Pulmonary artery endothelial cell (primary cell): Measurements from ENCODE around the gene TSPAN31. TPM values are rescaled to one million over a fixed set of nuclear protein-coding genes. Genes with fewer than 3 reads are reported as not detected.
"Not testable (repeated sequence)": the region's sequence is repeated elsewhere in the genome, so short reads cannot be mapped to it uniquely, and the experiment has no call there.

Experiments used
- DNase-seq: peaks from one replicate; pipeline ENCODE4 v3.0.0-alpha.2; 2011; ENCODE audit warnings: low read depth, low spot score
- total RNA-seq: library from RNA; depleted of rRNA; stranded (reverse); fragments of >200 nt; gene quantifications from 2 replicates; pipeline ENCODE4 v1.2.3, GENCODE V29; 2014

The TSPAN31 gene
- total RNA-seq, 1 donor from 2014 or later, result 48.0 TPM

GRCh38 chr12:57721846-57722608 lies 22.8 kb upstream of the TSPAN31 start:
- DNase-seq, result not testable (repeated sequence)

DNA sequence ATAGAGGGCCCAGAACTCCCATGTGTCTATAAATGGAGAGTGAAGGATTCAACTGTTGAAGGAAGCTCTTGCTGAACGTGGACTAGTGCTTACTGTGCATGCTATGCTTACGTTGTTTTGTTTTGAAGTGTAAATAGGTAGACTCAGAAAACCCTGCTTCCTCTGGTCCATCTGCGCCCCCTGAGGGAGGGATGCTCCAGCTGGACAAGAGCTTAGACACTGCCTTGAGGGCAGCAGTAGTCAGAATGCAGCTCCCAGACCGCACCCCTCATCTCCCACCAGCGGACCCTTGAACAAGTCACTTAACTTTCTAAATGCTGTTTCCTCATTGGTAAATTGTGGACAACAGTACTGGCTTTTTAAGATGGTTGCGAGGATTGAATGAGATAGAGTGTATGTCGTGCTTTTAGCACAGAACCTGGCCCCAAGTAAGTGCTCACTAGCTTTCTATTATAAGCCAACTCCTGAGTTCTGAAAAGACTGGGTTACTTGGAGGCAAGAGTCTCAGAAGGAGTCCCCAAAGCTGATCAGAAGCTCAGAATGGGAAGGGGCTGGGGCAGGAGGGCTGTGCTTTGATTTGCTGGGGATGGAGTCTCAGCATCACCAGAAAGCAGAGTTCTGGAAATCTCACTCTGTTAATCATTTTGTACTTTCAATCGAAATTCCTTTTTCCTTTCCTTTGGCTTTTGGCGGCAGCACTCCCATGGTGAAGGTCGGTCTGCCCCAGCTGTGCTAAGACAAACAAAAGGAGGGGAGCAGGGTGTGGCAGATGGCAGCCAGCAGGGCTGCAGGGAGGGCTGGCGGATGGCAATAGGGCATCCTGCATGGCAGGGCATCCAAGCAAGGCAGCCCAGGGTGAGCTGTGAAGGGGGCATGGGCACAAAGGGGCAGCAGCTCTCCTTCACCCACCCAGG lies 21.9 kb upstream of the TSPAN31 start:
- DNase-seq, result no peak

- no peak for DNase-seq
These were observed 21.2 kb upstream of the TSPAN31 start for GRCh38 chr12:57723630-57723962.

DNA sequence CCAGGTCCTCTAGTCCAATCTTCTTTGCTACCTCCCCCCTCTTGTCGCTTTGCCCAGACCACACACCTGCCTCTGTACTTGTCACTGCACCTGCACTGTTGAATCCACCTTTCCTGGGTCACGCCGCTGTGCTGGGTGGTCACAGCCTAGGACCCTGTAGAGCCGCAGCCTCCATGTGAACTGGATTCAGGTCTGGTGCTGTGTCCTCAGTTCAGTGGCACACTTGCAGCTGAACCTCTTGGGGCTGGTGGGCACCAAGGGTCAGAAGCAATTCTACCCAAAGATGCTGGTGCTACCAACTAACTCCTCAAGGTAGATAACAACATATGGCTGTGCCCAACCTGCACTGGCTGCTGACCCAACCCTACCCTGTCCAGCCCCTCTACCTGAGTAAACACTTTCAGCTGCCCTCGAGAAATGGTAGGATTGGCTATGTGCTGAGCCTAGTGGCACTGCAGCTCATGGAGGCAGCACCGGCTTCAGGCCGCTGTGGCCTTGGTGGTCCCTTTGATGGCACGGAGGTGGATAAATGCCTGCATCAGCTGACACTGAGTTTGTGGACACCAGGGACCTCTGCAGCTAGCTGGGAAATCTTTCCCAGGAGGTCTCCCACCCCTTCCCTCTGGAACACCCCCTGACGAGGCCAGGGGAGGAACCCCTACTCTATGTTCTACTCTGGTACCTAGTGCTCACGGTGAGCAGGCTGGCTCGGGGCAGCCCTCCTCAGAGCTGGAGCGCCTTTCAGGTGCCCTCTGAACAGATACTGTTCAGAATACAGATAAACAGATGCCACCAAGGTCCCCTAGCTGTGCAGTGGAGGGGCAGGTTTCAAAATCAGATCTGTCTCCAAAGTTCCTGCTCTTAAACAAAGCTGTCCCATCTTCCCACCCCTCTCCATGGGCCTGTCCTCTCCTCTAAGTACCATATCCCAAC lies 20.6 kb upstream of the TSPAN31 start:
- DNase-seq, result no peak

GRCh38 chr12:57724936-57725740 lies 19.7 kb upstream of the TSPAN31 start:
- no peak for DNase-seq

GRCh38 chr12:57725851-57726150 lies 19.0 kb upstream of the TSPAN31 start:
- DNase-seq, result no peak

- DNase-seq, result peak; percentile 59
These were observed 18.5 kb upstream of the TSPAN31 start for GRCh38 chr12:57726151-57726883.

DNA sequence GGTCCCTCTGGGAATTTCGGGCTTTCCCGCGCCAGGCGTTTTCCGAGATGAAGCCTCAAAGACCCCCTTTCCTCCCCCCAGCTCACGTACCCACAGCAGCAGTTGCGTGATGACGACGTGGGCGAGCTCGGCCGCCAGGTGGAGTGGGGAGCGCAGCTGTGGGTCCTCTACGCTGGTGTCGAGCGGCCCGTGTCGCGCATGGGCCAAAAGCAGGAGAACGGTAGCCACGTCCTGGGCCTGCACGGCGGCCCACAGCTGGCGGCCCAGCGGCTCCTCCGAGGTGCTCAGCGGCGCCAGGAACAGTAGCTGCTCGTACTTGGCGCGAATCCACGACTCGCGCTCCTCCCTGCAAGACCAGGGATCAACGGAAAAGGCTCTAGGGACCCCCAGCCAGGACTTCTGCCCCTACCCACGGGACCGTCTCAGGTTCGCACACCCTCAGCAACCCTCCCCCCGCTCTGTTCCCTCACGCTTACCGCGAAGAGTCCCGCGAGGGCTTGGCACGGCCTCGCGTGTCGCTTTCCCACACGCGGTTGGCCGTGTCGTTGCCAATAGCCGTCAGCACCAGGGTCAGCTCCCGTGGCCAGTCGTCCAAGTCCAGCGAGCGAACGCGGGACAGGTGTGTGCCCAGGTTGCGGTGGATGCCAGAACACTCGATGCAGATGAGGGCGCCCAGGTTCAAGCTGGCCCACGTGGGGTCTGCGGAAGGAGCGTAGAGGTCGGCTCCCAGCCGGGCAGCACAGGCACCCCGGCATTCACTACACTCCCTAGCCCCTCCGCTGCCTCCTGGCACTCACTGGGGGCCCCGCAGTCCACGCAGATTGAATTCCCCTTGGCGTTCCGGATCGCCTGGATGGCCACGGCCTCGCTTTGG lies 17.7 kb upstream of the TSPAN31 start:
- no peak for DNase-seq

GRCh38 chr12:57727758-57728395 lies 17.0 kb upstream of the TSPAN31 start:
- DNase-seq, result no peak

- no peak for DNase-seq
These were observed 15.5 kb upstream of the TSPAN31 start for GRCh38 chr12:57729321-57729844.

GRCh38 chr12:57730336-57731067 lies 14.3 kb upstream of the TSPAN31 start:
- DNase-seq, result no peak

GRCh38 chr12:57731411-57732080 lies 13.3 kb upstream of the TSPAN31 start:
- DNase-seq, result no peak

GRCh38 chr12:57732270-57732669 lies 12.6 kb upstream of the TSPAN31 start:
- no peak for DNase-seq

DNA sequence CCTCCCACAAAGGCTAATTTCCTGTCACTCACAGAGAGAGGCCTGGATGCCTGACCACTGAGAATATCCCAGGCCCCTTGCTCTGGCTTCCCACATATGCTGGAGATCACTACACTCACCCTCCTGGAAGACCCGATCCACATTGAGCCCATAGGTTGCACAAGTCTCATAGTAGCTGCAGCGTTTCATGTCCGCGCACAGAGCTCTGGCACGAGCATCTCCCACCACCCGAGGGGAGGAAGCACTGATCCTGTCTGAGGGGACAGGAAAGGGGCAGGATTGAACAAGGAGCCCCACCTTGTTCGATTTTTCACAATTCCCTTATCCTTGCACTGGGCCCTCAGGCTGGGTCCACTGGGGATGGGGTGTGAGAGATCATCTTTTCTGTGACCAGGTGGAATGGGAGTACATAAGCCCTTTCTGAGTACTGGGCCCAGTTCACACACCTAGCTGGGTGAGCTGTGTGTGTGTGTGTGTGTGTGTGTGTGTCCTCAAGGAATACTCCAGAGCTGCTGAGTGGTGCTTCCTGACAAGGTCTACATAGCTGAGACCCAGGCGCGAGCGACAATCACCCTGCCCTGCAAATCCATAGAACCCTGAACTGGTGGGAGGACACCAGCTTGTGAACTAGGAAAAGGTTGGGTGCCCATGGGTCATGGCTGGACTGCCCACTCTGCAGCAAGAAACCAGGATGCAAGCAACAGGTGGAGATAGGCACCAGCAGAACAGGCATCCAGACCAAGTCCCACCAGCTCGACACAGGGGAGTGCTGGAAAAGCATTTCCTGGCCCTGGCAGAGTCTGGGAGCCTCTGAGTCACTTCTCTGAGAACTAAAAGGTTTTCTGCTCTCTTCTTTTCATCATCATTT lies 11.9 kb upstream of the TSPAN31 start:
- no peak for DNase-seq

- no peak for DNase-seq
These were observed 10.9 kb upstream of the TSPAN31 start for GRCh38 chr12:57733928-57734327.

- no peak for DNase-seq
These were observed 10.2 kb upstream of the TSPAN31 start for GRCh38 chr12:57734591-57734990.
